ENCODE measurements around the gene AADAT.

DNA sequence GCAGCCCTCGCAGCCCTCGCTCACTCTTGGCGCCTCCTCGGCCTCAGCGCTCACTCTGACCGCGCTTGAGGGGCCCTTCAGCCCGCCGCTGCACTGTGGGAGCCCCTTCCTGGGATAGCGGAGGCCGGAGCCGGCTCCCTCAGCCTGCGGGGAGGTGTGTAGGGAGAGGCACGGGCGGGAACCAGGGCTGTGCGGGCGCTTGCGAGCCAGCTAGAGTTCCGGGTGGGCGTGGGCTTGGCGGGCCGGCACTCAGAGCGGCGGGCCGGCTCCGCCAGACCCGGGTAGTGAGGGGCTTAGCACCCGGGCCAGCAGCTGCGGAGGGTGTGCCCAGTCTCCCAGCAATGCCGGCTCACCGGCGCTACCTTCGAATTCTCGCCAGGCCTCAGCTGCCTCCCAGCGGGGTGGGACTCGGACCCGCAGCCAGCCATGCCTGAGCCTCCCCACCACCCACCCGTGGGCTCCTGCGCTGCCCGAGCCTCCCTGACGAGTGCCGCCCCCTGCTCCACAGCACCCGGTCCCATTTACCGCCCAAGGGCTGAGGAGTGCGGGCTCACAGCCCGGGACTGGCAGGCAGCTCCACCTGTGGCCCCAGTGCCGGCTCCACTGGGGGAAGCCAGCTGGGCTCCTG lies 1.4 kb upstream of the AADAT start:
- TF ChIP-seq, protein P1, sequence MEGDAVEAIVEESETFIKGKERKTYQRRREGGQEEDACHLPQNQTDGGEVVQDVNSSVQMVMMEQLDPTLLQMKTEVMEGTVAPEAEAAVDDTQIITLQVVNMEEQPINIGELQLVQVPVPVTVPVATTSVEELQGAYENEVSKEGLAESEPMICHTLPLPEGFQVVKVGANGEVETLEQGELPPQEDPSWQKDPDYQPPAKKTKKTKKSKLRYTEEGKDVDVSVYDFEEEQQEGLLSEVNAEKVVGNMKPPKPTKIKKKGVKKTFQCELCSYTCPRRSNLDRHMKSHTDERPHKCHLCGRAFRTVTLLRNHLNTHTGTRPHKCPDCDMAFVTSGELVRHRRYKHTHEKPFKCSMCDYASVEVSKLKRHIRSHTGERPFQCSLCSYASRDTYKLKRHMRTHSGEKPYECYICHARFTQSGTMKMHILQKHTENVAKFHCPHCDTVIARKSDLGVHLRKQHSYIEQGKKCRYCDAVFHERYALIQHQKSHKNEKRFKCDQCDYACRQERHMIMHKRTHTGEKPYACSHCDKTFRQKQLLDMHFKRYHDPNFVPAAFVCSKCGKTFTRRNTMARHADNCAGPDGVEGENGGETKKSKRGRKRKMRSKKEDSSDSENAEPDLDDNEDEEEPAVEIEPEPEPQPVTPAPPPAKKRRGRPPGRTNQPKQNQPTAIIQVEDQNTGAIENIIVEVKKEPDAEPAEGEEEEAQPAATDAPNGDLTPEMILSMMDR (IDR thresholded peaks at IDR 0.05; ENCODE audit: low read depth, low read length) = no peak
- TF ChIP-seq EZH2phosphoT487 (IDR thresholded peaks at IDR 0.05; ENCODE audit: low read depth) = no peak
